Measurements from ENCODE around the gene CD274. TPM values are rescaled to one million over a fixed set of nuclear protein-coding genes. Genes with fewer than 3 reads are reported as not detected.

CD274 gene
- total and polyA plus RNA-seq, 2 of the 8 experiments (the other 6 are each of a cell fraction or from before 2014, with no cell fraction given), result 0.08 to 0.15 TPM

GRCh38 chr9:5440426-5440825 lies 9.9 kb upstream of the CD274 start:
- 90% methylated on average over 3 of the region's 3 CpGs; no CpG with 5 or more reads in 1 of the 2 experiments for WGBS, 2 experiments (ENCODE audit: extremely low coverage in 1 of 2, insufficient coverage in 1 of 2, insufficient read length in 1 of 2, insufficient replicate concordance in 2 of 2, low coverage in 1 of 2, low lambda C conversion rate in 2 of 2, missing lambda C conversion rate in 1 of 2)
- Histone ChIP-seq H2BK15ac (ENCODE audit: low read length) (no peak overlapping the region), H4K5ac (ENCODE audit: insufficient read length, low read depth, low read length) (no peak overlapping the region), H4K8ac (ENCODE audit: extremely low read depth, insufficient read depth, low read length) (no peak overlapping the region), H3K79me2 (ENCODE audit: control insufficient read depth in 1 of 2, insufficient read depth in 2 of 2, low read length in 2 of 2) (no peaks in the 10 kb centered on the region), H2BK5ac (ENCODE audit: low read depth, low read length) (no peak overlapping the region), H3K23me2 (ENCODE audit: low read depth, low read length) (peaks cover 6% of the 10 kb centered on the region; the same call in 1 of the 2 replicates), H2BK12ac (ENCODE audit: low read depth, low read length) (no peak overlapping the region), H4K20me1 (replicated peaks in 1 of 2; ENCODE audit: control insufficient read depth in 1 of 2, insufficient read depth in 2 of 2, low read length in 2 of 2) (no peaks in the 10 kb centered on the region), H3K9me3 (ENCODE audit: insufficient read depth in 2 of 2, low read depth in 1 of 2, low read length in 1 of 2) (0 out of 4 replicates have a peak, but pooled peaks cover 0 to 1% of the 10 kb centered on the region in 2 experiments), H3K79me1 (ENCODE audit: low read depth, low read length) (no peaks in the 10 kb centered on the region), H3K36me3 (ENCODE audit: control insufficient read depth in 2 of 4, insufficient read depth in 4 of 4, low read length in 3 of 4) (peaks cover 0 to 4% (median 3%) of the 10 kb centered on the region in 4 experiments; a peak in 4 of 8 replicates), H3K18ac (ENCODE audit: extremely low read depth, low read length) (no peak overlapping the region), H3K4me2 (ENCODE audit: insufficient read depth in 1 of 2, low read depth in 2 of 2, low read length in 2 of 2) (no peak overlapping the region), H4K91ac (replicated peaks; ENCODE audit: insufficient read length, low read length) (no peak overlapping the region), H3K56ac (replicated peaks; ENCODE audit: insufficient read length, low read depth, low read length) (no peak overlapping the region), H3K9ac (replicated peaks in 1 of 4; ENCODE audit: extremely low read depth in 1 of 4, low read depth in 3 of 4, low read length in 3 of 4) (no peak overlapping the region), H2BK20ac (ENCODE audit: low read length) (no peak overlapping the region), H3K4ac (replicated peaks; ENCODE audit: insufficient read length, low read depth, low read length) (no peak overlapping the region), H3K27me3 (replicated peaks in 1 of 4; ENCODE audit: control insufficient read depth in 3 of 4, extremely low read depth in 1 of 4, insufficient read depth in 3 of 4, low read length in 3 of 4) (no peaks in the 10 kb centered on the region), H3K14ac (ENCODE audit: insufficient read length) (no peak overlapping the region), H2AFZ (ENCODE audit: low read length) (no peak overlapping the region; the same call in 1 of the 2 replicates), H3K4me1 (replicated peaks in 1 of 4; ENCODE audit: control insufficient read depth in 3 of 4, insufficient read depth in 4 of 4, low read length in 3 of 4) (peaks cover 0 to 6% (median 2%) of the 10 kb centered on the region in 4 experiments; a peak in 3 of 7 replicates), H3K23ac (ENCODE audit: insufficient read length) (no peak overlapping the region), H2AK5ac (ENCODE audit: low read depth, low read length) (no peak overlapping the region), H3K27ac (ENCODE audit: low read depth, low read length) (no peak overlapping the region), H2BK120ac (replicated peaks; ENCODE audit: low read depth, low read length) (no peak overlapping the region), H3K4me3 (ENCODE audit: extremely low read depth in 1 of 4, insufficient read depth in 2 of 4, low read depth in 3 of 4, low read length in 4 of 4) (no peak overlapping the region)
- ChIA-PET POLR2A (ENCODE audit: partially characterized antibody) (interaction anchor here (0.5 to 0.6 kb wide), 2 partner anchors 174 to 388 kb away, joined by 3 read pairs; no protein-coding TSS in a partner anchor), CTCF (ENCODE audit: partially characterized antibody) (interaction anchor here (0.5 to 5.4 kb wide), 9 partner anchors 9 to 1332 kb away, joined by 3 to 39 read pairs (median 4); partner anchors contain the start of genes CD274 and INSL6)
- FAIRE-seq (no peak), DNase-seq (ENCODE audit: low read depth in 1 of 2, low spot score in 2 of 2) (no peak)
- TF ChIP-seq EZH2 (IDR thresholded peaks at IDR 0.05; ENCODE audit: low read depth, low read length, severe bottlenecking), result no peak
- no peak for TF ChIP-seq CTCF (IDR thresholded peaks at IDR 0.05; ENCODE audit: control extremely low read depth in 1 of 3, insufficient read depth in 1 of 3, low read depth in 1 of 3, low read length in 3 of 3)
- no peak for TF ChIP-seq KDM1A (IDR thresholded peaks at IDR 0.05; ENCODE audit: borderline replicate concordance, low read length)
- TF ChIP-seq CTBP2 (IDR thresholded peaks at IDR 0.05; ENCODE audit: borderline replicate concordance, insufficient read depth, insufficient read length, low read length), result no peak
- TF ChIP-seq JUN (IDR thresholded peaks at IDR 0.05; ENCODE audit: low read depth, low read length), result no peak
- no peak for TF ChIP-seq RBBP5 (IDR thresholded peaks at IDR 0.05; ENCODE audit: borderline replicate concordance, low read depth, low read length)
- no peak for TF ChIP-seq CBX5 (IDR thresholded peaks at IDR 0.05; ENCODE audit: low read depth, low read length)
- TF ChIP-seq BCL11A (IDR thresholded peaks at IDR 0.05; ENCODE audit: low read depth in 2 of 2, low read length in 2 of 2), result no peak
- no peak for TF ChIP-seq CEBPB (IDR thresholded peaks at IDR 0.05; ENCODE audit: low read depth, low read length)
- no peak for TF ChIP-seq BRCA1 (IDR thresholded peaks at IDR 0.05; ENCODE audit: low read depth, low read length)
- TF ChIP-seq SP4 (IDR thresholded peaks at IDR 0.05; ENCODE audit: low read length), result no peak
